GM19351 (cell line): ENCODE results near the gene TEX29.

ENCODE experiments used
- ATAC-seq: cut with Tn5 transposase; IDR thresholded peaks from one replicate; pipeline ENCODE4 v1.9.1; 2021; ENCODE audit warnings: mild to moderate bottlenecking, moderate library complexity; ENCODE audit not compliant: unreplicated experiment

The TEX29 gene

DNA sequence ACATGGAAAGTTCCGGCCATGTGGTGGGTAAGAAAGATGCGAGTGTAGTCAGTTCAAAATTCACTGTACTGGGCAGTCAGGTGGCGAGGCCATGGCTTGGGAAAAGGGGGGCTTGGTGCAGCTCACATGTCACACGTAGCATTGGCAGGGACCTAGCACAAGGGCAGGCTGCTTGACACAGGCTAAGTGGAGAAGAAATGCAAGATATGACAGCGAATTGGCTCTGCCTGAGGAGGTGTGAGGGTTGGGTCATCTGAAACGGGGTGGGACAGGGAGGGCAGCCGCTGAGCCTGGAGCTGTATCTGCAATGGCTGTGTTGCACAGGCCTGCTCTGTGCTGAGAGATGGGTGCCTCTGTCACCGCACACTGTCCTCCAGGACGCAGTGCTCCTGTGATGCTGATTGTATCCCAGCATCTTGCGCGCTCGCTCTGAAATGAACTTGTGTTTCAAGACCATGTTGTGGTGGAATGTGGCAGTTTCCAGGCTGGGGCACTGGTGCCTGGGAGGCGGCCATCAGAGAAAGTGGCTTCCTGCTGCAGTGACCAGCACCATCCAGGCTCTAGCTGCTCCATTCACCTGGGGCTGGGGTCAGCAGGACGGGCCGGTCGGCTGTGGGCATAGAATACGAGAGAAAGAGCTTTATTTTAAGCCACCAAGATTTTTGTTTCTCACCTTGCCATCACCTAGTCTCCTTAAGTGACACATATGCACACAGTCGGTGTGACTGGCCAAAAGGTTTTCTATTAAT is 70.3 kb downstream of the TEX29 start:
- ATAC-seq = no peak

DNA sequence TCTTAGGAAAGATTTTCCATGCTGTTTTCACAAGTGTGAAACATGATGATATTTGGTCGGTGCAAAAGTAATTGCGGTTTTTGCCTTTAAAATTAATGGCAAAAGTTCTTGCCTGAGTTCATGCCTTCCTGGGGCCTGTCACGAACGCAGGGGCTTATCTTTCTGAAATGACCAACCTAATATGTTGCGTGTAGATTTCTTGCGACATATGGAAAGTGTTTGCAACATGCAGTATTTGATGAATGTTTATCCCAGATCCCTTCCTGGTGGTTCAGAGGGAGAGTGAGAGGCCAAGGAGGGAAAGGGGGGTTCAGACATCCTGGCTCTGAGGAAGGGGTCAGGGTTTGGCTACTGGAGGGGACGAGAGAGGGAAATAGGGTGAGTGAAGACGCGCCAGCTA is 72.0 kb downstream of the TEX29 start:
- no peak for ATAC-seq

DNA sequence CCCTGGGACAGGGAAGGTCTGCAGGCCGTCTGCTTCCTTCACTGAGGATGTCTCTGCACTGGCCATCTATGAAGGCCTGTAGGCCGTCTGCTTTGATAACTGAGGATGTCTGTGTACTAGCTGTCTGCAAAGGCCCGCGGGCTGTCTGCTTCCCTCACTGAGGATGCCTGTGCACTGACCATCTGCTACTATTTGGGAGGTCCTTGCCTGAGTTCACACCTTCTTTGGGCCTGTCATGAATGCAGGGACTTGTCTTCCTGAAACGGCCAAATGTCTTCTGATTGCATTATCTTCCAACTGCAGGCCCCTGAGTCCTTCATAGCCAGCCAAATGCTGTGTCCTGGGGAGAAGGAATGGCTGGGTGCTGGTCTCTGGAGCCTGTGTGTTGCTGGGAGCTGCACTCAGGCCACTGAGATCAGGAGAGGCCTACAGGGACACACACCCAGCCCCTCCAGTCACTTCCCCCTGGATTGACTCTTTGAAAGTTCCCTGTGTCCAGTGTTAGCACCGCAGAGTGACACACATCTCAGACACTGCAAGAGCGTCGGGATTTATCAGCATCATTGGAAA is 72.9 kb downstream of the TEX29 start:
- no peak for ATAC-seq
